ENCODE measurements around the gene NDUFV1.
A peak's percentile ranks its signal among the peaks of the same experiment; 100 is the strongest.
"Not testable (repeated sequence)": the region's sequence is repeated elsewhere in the genome, so short reads cannot be mapped to it uniquely, and the experiment has no call there.

The NDUFV1 gene

DNA sequence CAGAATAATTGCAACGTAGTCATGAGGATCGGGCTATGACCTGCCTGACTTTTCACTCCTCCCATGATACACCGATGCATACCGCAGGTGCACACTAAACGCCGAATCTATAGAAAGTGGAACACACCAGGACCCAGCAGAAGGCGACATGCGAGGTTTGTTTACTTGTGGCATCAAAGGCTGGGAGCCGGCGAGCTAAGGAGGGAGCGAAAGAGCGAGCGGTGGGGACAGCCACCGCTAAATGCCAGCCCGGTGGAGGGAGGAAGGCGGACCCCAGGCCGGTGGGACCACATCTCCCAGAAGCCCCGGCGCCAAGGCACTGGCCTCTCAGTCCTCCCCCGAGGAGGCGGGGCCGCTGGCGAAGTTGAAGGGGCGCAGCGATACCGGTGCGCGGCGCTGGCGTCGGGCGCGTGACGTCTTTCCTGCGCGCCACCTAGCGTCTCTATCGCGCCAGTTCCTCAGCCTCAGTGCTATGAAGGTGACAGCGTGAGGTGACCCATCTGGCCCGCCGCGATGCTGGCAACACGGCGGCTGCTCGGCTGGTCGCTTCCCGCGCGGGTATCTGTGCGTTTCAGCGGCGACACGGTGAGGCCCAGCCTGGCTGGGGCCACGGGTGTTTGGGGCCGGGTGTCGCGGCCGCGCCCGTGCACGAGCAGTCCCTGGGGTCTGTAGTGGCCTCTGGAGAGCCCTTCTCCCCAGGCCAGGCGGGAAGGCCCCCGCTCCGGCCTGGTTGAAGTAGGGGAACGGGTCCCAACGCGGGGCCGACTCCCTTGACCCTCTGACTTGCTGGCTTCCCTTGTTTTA, at the start of gene NDUFV1:
Gene NDUFV1 (plus strand): TSS at position 445 of the 804 bp plus-strand sequence. CDS start 69 bp downstream, at position 514.
- peak; percentile 99 for ATAC-seq (ENCODE audit: low read depth)

DNA sequence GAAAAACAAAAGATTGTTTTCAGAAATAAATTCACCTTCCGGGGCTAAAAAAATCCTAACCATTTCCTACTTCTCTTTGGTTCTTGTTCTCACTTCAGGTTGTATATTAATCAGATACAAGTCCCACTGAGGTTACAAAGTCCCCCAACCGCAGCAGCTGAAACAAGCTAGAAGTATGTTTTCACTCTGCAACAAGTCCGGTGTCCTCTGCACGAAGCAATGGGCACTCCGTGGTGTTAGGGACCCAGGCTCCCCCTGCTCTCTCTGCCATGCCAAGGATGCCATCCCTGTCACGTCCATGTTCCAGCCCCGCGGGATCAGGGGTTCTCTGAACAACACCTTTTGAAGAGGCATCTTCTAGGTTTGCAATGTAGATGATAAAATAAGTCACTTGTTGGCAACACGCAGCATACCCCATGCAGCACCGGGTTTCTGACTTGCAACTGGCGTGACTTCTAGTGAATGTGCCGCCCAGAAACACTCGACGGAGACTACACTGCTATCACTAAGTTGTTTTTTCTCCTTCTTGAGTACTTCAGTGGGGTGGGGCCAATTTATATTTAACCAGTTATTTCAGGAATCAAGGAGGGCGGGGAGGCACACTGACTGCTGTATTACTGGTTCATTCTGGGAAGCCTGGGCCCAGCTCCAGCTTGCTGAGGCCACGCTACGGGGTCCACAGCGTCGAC, 48.5 kb upstream of the NDUFV1 start:
- Mint-ChIP-seq H3K27me3 (peaks cover 9% of the 10 kb centered on the region), H3K4me1 (peaks cover 12% of the 10 kb centered on the region), H3K9me3 (no peaks in the 10 kb centered on the region), H3K4me3 (peak overlapping the region; percentile 64), H3K36me3 (no peaks in the 10 kb centered on the region), H3K27ac (no peak overlapping the region)
- ATAC-seq (ENCODE audit: low read depth) (peak; percentile 55), DNase-seq (ENCODE audit: low spot score in 2 of 2) (no peak)

More for the DNA sequence above, at the start of gene NDUFV1:
- Mint-ChIP-seq H3K27ac (peak within 1 kb of the TSS; percentile 73), H3K36me3 (peaks cover 7% of the 10 kb centered on the region), H3K9me3 (no peaks in the 10 kb centered on the region), H3K4me1 (peaks cover 3% of the 10 kb centered on the region), H3K4me3 (peak within 1 kb of the TSS; percentile 85), H3K27me3 (peaks cover 9% of the 10 kb centered on the region)
- DNase-seq (ENCODE audit: low spot score in 2 of 2) = peak; percentile 92 to 94

DNA sequence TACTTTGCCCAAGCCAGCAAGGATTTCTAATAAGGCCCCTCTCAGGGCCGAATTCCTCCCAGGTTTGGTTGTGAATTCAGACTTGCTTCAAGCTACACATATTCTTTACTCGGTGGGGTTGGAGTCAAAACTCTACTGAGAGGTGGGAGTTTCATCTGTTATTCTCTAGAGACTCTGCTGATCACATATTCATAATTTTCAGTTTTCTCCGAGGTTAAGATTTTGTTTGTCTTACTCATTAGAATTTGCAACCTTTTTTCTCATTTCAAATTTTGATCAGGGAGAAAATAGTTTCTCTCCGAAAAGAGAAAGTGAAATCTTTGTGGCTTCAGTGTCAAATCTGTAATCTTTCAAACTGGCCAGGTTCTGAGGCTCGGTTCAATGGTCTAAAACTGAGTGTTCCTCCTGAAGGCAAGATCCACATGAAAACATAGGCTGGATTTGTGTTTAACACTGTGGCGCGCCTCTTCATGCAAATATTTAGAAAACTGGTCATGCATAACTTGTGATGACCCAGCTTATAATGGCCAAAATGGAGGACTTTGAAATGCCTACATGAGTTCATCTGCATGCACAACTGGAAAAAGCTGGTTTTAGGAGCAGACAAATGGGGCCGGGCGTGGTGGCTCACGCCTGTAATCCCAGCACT, 44.6 kb upstream of the NDUFV1 start:
- Mint-ChIP-seq H3K27me3 (peaks cover 9% of the 10 kb centered on the region), H3K4me1 (peaks cover 12% of the 10 kb centered on the region), H3K27ac (no peak overlapping the region), H3K4me3 (peak overlapping the region; percentile 27), H3K36me3 (no peaks in the 10 kb centered on the region), H3K9me3 (no peaks in the 10 kb centered on the region)
- ATAC-seq (ENCODE audit: low read depth) = peak; percentile 47
- DNase-seq (ENCODE audit: low spot score in 2 of 2) = no peak

DNA sequence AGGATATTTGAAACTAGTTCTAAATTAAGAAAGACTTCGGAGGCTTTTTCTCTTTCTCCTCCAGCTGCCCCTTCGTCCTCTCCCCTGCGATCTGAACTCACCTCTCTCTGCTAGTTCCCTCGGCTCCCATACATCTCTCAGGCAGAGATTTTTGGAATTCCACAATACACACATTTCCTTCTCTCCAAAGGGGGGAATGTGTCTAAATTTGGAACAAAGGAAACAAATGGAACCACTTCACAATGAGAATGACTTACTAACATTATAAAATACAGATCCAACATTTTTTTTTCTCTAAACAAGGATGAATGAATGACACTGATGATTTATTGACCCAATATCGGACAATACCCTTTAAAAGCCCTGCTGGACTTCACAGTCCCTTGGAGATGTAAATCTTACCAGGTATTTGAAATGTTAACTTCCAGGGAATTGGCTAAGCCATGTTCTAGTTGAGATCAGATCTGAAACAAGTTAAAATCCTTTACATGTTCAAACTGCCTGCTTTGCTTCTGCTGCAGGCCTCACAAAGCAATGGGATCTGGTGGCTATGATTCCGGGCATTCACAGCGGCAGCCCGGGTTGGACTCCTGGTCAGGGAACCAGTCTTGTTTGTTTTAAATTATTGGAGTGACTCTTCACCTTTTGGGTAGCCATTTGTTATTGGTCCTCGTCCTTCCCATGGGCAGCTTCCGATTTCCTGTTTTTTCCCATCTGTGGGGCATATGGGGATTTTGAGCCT, 43.6 kb upstream of the NDUFV1 start:
- peaks cover 10% of the 10 kb centered on the region for H3K4me1 Mint-ChIP-seq
- no peak overlapping the region for H3K4me3 Mint-ChIP-seq
- ATAC-seq (ENCODE audit: low read depth) (no peak), DNase-seq (ENCODE audit: low spot score in 2 of 2) (no peak)
- H3K36me3 Mint-ChIP-seq = no peaks in the 10 kb centered on the region
- no peaks in the 10 kb centered on the region for H3K9me3 Mint-ChIP-seq
- no peak overlapping the region for H3K27ac Mint-ChIP-seq
- peaks cover 11% of the 10 kb centered on the region for H3K27me3 Mint-ChIP-seq

DNA sequence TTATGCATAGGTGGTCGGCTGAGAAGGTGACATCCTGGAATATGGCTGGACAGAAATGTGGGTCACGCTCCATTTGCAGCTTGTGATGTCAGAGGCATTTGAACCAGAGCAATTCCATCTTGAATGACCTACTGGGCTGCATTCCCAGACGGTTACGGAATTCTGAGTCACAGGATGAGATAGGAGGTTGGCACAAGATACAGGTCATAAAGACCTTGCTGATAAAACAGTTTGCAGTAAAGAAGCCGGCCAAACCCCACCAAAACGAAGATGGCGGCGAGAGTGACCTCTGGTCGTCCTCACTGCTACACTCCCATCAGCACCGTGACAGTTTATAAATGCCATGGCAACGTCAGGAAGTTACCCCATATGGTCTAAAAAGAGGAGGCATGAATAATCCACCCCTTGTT, 43.0 kb upstream of the NDUFV1 start:
- not testable (repeated sequence) for H3K36me3 Mint-ChIP-seq; DNase-seq (ENCODE audit: low spot score in 2 of 2); ATAC-seq (ENCODE audit: low read depth); H3K9me3 Mint-ChIP-seq; H3K27ac Mint-ChIP-seq; H3K4me1 Mint-ChIP-seq; H3K27me3 Mint-ChIP-seq; H3K4me3 Mint-ChIP-seq

DNA sequence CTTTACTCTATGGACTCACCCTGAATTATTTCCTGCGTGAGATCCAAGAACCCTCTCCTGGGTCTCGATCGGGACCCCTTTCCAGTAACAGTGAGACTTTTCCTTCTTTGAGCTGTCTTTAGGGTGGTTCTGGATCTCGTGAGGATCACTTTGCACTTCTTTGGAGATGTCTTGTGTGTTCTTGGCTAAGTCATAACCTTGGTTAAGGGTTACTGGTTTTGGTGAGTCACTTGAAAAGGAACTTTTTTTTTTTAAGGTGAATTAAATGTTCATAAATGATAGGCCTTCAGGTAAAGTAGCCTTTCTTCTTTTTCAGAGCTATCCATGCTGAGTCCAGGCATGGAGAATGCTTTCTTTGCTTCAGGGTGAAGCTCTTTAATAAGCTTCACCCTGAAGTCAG, 42.5 kb upstream of the NDUFV1 start:
- DNase-seq (ENCODE audit: low spot score in 2 of 2) (no peak), ATAC-seq (ENCODE audit: low read depth) (no peak)
- Mint-ChIP-seq H3K36me3 (no peaks in the 10 kb centered on the region), H3K27me3 (peaks cover 9% of the 10 kb centered on the region), H3K27ac (no peak overlapping the region), H3K4me3 (no peak overlapping the region), H3K4me1 (peaks cover 6% of the 10 kb centered on the region), H3K9me3 (no peaks in the 10 kb centered on the region)

DNA sequence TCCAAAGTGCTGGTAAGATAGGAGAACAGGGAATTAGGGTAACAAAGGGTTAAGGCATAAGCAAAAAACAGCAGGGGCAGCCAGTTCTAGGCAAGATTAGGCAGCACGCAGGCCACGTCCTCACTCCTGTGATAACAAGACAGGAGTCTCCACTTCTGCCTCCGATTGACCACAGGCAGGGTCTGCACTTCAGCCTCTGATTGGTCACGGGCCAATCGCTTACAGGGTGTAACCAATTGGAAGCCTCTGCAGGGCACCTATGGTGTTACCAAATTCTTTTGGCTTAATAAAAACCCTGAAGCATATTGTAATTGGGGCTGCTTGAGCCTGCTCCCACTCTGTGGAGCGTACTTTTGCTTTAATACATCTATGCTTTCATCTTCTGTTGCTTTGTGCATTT, 35.3 kb upstream of the NDUFV1 start:
- peaks cover 5% of the 10 kb centered on the region for H3K4me1 Mint-ChIP-seq
- no peak overlapping the region for H3K4me3 Mint-ChIP-seq
- H3K36me3 Mint-ChIP-seq = no peaks in the 10 kb centered on the region
- no peaks in the 10 kb centered on the region for H3K9me3 Mint-ChIP-seq
- DNase-seq (ENCODE audit: low spot score in 2 of 2) = no peak
- no peak for ATAC-seq (ENCODE audit: low read depth)
- H3K27me3 Mint-ChIP-seq = peaks cover 17% of the 10 kb centered on the region
- H3K27ac Mint-ChIP-seq = no peak overlapping the region

DNA sequence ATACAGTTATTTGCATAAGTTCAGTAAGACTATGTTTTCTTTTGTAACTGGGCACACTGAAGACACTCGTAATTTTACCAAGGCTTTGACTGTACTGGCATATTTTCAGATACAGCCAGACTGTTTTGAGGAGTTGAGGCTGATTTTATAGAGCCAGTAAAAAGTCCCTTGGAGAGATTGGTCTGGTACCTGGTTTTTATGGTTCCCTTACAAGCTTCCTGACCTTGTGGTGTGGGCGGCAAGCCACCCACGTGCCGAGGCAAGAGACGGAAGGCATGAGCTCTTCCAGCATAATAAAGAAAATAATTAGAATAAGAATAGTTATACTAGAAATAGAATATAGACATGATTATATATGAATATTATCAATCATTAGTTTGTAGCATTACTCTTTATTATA, 34.4 kb upstream of the NDUFV1 start:
- H3K36me3 Mint-ChIP-seq = no peaks in the 10 kb centered on the region
- ATAC-seq (ENCODE audit: low read depth) (no peak), DNase-seq (ENCODE audit: low spot score in 2 of 2) (no peak)
- peaks cover 8% of the 10 kb centered on the region for H3K4me1 Mint-ChIP-seq
- no peak overlapping the region for H3K27ac Mint-ChIP-seq
- H3K27me3 Mint-ChIP-seq = peaks cover 21% of the 10 kb centered on the region
- H3K4me3 Mint-ChIP-seq = no peak overlapping the region
- no peaks in the 10 kb centered on the region for H3K9me3 Mint-ChIP-seq

DNA sequence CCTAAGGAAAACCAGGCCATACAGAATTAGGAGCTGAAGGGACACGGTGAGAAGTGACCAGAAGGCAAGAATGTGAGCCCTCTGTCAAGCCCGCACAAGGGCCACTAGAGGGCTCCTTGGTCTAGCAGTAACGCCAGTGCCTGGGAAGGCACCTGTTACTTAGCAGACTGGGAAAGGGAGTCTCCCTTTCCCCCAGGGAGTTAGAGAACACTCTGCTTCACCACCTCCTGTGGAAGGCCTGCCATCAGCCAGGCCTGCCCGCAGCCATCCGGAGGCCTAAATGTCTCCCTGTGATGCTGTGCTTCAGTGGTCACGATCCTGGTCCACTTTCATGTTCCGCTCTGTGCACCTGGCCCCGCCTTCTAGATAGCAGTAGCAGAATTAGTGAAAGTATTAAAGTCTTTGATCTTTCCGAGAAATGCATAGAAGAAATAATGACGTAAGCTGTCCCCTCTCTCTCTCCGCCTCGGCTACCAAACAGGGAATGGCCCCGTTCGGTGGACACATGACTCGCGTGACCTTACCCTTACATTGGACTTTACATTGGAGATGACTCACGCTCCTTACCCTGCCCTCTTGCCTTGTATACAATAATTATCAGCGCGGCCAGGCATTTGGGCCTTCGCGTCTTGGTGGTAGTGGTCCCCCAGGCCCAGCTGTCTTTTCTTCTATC, 33.9 kb upstream of the NDUFV1 start:
- no peaks in the 10 kb centered on the region for H3K9me3 Mint-ChIP-seq

DNA sequence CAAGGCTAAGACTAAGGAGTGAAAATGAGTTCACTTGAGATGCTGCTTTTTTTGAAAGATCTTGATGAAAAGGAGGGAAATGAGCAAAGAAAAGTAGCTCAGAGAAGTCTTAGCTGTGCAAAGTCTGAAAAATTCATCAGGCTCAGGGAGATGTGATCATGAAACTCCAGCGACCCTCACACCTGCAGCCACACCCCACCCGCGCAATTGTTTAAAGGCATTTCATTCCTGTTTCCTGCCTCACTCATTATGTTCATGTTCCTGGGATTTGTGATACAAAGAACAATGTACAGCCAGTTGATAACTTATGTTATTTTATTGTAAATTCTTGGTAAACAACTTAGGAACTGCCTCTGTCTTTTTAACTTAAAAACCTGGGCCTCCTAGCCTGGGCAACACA, 31.8 kb upstream of the NDUFV1 start:
- ATAC-seq (ENCODE audit: low read depth) = no peak
- no peak overlapping the region for H3K4me3 Mint-ChIP-seq
- peaks cover 17% of the 10 kb centered on the region for H3K4me1 Mint-ChIP-seq
- H3K36me3 Mint-ChIP-seq = no peaks in the 10 kb centered on the region
- peaks cover 22% of the 10 kb centered on the region for H3K27me3 Mint-ChIP-seq
- no peak overlapping the region for H3K27ac Mint-ChIP-seq
- DNase-seq (ENCODE audit: low spot score in 2 of 2) = no peak
- H3K9me3 Mint-ChIP-seq = no peaks in the 10 kb centered on the region

More for the DNA sequence above, 33.9 kb upstream of the NDUFV1 start:
- Mint-ChIP-seq H3K4me1 (peaks cover 9% of the 10 kb centered on the region), H3K4me3 (no peak overlapping the region), H3K27me3 (peaks cover 19% of the 10 kb centered on the region), H3K36me3 (no peaks in the 10 kb centered on the region), H3K27ac (no peak overlapping the region)
- ATAC-seq (ENCODE audit: low read depth) = peak; percentile 48
- DNase-seq (ENCODE audit: low spot score in 2 of 2) = no peak

DNA sequence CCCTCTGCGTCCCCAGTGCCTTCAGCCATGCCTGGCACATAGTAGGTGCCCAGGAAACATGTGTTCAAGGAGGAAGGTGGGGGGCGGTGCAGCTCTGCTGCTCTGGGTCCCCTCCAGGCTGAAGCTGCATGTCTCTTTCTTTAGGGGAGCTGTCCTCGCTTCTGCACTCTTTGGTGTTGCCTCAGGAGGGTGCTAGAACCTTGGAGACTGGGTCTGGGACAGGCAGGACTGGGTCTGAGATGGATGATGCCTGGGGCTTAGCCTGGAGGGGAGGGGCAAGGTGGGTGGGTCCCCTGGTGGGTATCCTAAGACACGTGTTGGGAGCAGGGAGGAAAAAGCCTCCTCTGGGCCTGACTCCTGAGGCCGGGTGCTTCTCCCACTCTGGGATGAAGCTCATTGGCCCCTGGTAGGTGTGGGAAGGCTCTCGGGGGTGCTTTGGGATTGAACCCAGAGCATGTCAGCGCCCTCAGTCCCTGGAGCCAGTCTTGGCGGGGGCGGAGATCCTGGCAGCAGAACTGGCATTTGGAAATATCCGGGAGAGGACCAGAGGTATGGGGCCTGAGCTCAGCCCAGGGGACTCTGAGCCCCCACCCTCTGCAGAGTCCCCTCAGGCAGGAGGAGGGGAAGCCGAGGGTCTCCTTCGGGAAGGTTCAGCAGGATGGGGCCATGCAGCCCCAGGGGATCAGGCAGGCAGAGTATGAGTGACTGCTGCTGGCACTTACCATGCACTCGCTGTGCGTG, 29.8 kb upstream of the NDUFV1 start:
- ATAC-seq (ENCODE audit: low read depth) = peak; percentile 38
- no peak overlapping the region for H3K27ac Mint-ChIP-seq
- H3K4me3 Mint-ChIP-seq = no peak overlapping the region
- no peak for DNase-seq (ENCODE audit: low spot score in 2 of 2)
- peaks cover 21% of the 10 kb centered on the region for H3K4me1 Mint-ChIP-seq
- H3K36me3 Mint-ChIP-seq = no peaks in the 10 kb centered on the region
- peaks cover 18% of the 10 kb centered on the region for H3K27me3 Mint-ChIP-seq
- no peaks in the 10 kb centered on the region for H3K9me3 Mint-ChIP-seq

DNA sequence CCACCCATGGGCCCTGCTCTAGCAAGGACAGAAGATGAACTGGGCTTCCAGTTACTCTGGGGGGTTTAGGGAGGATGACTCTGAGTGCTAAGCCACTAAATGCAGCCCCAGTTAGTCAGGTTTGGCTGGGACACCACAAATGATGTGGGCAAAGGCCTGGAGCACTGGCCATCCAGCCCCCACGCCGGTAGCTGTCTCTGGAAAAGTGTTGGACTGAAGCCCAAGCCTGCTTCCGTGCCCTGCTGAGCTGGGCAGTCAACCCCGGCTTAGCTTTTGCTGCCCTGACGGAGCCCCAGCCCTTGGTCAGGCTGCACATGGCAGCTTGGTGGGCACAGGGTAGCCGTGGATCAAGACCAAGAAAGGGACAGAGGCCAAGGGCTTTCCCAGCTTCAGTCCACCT, 28.8 kb upstream of the NDUFV1 start:
- Mint-ChIP-seq H3K9me3 (no peaks in the 10 kb centered on the region), H3K4me1 (peaks cover 28% of the 10 kb centered on the region), H3K4me3 (no peak overlapping the region), H3K27me3 (peaks cover 16% of the 10 kb centered on the region), H3K36me3 (no peaks in the 10 kb centered on the region), H3K27ac (no peak overlapping the region)
- no peak for DNase-seq (ENCODE audit: low spot score in 2 of 2)
- no peak for ATAC-seq (ENCODE audit: low read depth)

DNA sequence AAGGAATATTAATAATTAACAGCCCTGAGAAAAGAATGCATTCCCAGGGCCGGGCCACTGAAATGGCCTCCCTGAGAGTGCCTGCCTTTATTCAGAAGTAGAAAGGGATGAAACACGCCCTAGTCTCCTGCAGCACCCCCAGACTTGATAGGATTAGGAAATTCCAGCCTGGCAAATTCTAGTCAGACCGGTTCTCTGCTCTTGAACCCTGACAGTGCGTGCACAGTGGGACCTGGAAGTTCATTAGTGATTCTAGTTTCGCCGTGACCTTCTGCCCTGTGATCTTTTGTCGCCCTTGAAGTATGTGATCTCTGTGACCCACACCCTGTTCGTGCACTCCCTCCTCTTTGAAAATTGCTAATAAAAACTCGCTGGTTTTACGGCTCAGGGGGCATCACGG, 25.3 kb upstream of the NDUFV1 start:
- Mint-ChIP-seq H3K4me1 (peaks cover 46% of the 10 kb centered on the region), H3K36me3 (no peaks in the 10 kb centered on the region), H3K4me3 (no peak overlapping the region), H3K27ac (no peak overlapping the region), H3K9me3 (no peaks in the 10 kb centered on the region), H3K27me3 (peaks cover 9% of the 10 kb centered on the region)
- ATAC-seq (ENCODE audit: low read depth) (no peak), DNase-seq (ENCODE audit: low spot score in 2 of 2) (no peak)
